HL-60/S4 treated with retinoic acid at 250 ng/mL for 4 days and 3 days (cell line): Measurements from ENCODE around the gene LGALS7B.
"Not testable (repeated sequence)": the region's sequence is repeated elsewhere in the genome, so short reads cannot be mapped to it uniquely, and the experiment has no call there.

Experiments
- in situ Hi-C: fragments of 300-500 bp; cut with MboI; formaldehyde crosslinking; loops from 2 replicates; pipeline ENCODE4 v1.7.0; 2022; ENCODE audit warnings: low sequenced_read_pairs

The LGALS7B gene

GRCh38 chr19:38793671-38794070 is 4.7 kb downstream of the LGALS7B start:
- in situ Hi-C loops: no loop called here

- in situ Hi-C loops: no loop called here
Observed at GRCh38 chr19:38795549-38795948, 6.5 kb downstream of the LGALS7B start.

- in situ Hi-C loops: no loop called here
Observed at GRCh38 chr19:38796154-38796553, 7.2 kb downstream of the LGALS7B start.

- in situ Hi-C loops: not testable (repeated sequence)
Observed at GRCh38 chr19:38797781-38798180, 8.8 kb downstream of the LGALS7B start.

- in situ Hi-C loops: no loop called here
Observed at GRCh38 chr19:38799104-38799503, 10.1 kb downstream of the LGALS7B start.

- in situ Hi-C loops: no loop called here
Observed at GRCh38 chr19:38800577-38801347, 11.8 kb downstream of the LGALS7B start.

GRCh38 chr19:38801359-38802095 is 12.5 kb downstream of the LGALS7B start:
- in situ Hi-C loops: no loop called here

GRCh38 chr19:38803543-38803942 is 14.5 kb downstream of the LGALS7B start:
- in situ Hi-C loops: no loop called here

- in situ Hi-C loops: no loop called here
Observed at GRCh38 chr19:38805180-38805579, 16.2 kb downstream of the LGALS7B start.

- in situ Hi-C loops: no loop called here
Observed at GRCh38 chr19:38806371-38806770, 17.4 kb downstream of the LGALS7B start.

GRCh38 chr19:38807374-38808098 is 18.5 kb downstream of the LGALS7B start:
- in situ Hi-C loops: not testable (repeated sequence)

- in situ Hi-C loops: no loop called here
Observed at GRCh38 chr19:38808741-38809140, 19.7 kb downstream of the LGALS7B start.

- in situ Hi-C loops: no loop called here
Observed at GRCh38 chr19:38809592-38810252, 20.7 kb downstream of the LGALS7B start.

GRCh38 chr19:38812009-38812840 is 23.2 kb downstream of the LGALS7B start:
- in situ Hi-C loops: no loop called here

GRCh38 chr19:38812841-38813320 is 23.9 kb downstream of the LGALS7B start, which contains the start of gene LGALS4:
Gene LGALS4, minus strand, starts transcription at chr19:38812945. Its CDS starts 59 bp downstream, at chr19:38812886.
- in situ Hi-C loops: no loop called here

- in situ Hi-C loops: no loop called here
Observed at GRCh38 chr19:38813323-38813722, 24.3 kb downstream of the LGALS7B start.

- in situ Hi-C loops: not testable (repeated sequence)
Observed at GRCh38 chr19:38813932-38814331, 24.9 kb downstream of the LGALS7B start.

GRCh38 chr19:38815059-38816001 is 26.3 kb downstream of the LGALS7B start:
- in situ Hi-C loops: no loop called here
